CD4-positive, alpha-beta T cell treated with Interleukin-17A for 1 hour (primary cell): Measurements from ENCODE around the gene FARS2.

Experiments used
- DNase-seq: peaks from one replicate; pipeline ENCODE4 v3.0.0-alpha.2; 2020

Gene FARS2

DNA sequence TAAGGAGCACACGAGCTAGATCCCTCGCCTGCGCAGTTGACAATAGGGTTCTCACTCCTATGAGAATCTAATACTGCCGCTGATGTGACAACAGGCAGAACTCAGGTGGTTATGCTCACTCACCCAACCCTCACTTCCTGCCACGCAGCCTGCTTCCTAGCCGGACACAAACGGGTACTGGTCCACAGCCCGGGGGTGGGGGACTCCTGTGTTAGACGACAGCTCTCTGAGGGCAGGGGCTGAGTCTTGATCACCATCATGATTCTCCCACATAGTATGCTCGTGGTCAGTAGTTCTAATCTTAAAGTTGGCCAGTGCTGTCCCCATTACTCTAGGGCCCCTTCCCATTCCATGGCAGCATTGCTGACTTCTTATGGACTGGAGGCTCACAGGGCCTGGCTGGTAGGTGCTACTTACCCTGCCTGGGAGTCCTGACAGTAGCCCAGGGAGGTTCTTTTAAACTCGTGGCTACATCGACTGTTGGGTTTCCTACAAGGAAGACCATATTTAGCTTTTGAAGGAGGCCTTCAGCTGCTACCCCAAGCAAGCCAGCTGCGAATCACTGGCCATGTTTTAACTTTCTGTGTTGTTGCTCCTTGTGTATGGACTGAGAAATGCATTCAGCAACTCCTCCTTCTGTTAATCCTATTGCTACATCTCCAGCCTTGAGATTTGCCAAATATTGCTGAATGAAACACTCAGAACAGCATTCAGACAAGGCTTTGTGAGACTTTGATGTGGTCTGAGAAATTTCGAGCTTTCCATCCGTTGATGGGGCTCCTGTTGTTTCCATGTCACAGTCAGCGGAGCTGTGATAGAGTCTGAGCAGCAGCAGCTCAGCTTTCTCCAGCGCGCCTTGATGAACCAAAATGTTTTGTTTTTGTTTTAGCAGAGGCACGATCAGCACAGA lies 445.1 kb downstream of the FARS2 start:
- DNase-seq, result no peak

DNA sequence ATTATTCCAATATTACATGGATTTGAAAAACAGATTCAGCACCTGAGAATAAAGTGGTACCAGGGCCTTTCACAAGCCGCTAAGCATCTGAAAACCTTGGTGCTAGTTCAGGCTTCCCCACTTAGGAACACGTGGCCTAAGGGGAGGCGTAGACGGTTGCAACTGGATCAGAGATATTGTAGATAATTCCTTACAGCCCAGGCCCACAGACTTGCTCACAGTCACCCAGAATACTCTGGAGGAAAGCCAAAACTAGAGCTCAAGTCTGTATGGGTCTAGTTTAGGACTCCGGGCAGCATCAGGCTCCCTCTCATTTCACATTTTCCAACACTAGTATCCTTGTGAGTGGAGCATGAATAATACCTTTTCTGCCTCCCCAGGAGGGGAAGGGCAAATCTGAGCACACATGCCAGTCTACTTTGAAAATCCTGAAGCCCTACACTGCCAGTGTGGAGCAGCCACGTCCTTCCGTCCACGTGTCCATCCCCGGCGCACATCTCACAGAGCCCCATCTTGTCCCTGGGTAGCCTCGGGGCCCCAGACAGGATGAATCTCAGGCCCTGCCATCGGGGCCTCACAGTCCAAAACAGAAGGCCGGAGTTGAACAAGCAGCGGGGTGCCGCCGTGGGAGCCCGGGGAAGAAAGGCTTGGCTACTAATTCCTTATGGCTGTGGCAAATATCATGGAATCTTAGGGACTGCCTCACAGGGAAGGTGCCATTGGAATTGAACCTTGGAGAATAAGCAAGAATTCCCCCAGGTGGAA lies 446.1 kb downstream of the FARS2 start:
- no peak for DNase-seq

DNA sequence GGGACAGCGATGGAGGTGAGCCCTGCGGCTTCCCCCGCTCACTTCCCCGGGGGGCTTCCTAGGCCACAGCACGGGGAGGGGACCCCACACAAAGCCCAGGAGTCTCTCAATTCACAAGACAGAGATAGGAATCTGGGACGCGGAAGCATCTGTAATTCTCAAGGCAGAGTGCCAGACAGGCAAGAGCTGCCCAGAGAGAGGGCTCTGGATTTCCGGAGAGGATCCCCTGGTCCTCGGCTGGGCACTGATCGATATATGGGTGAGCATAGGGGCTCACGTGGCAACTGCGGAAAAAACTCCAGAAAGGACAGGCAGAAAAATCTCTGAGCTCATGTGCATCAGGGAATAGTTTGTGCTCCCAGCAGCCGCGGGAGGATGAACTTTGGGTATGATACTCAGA lies 449.2 kb downstream of the FARS2 start:
- no peak for DNase-seq

DNA sequence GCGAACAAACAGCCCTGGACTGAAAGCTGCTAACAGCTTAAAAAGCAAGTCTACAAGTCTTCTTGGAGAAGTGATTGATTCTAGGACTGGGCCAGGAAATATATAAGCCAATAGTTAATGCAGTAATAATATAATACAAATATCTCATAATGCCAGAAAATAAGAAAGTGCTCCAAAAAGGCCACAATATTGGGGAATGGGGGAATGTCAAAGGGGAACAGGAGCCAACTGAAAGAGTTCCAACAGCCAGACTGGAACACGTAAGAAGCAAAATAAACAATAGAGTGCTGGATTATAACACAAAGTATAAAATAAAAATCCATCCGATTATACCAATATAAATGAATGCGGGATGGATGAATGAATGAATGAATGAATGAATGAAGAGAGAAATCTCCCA lies 449.6 kb downstream of the FARS2 start:
- no peak for DNase-seq

DNA sequence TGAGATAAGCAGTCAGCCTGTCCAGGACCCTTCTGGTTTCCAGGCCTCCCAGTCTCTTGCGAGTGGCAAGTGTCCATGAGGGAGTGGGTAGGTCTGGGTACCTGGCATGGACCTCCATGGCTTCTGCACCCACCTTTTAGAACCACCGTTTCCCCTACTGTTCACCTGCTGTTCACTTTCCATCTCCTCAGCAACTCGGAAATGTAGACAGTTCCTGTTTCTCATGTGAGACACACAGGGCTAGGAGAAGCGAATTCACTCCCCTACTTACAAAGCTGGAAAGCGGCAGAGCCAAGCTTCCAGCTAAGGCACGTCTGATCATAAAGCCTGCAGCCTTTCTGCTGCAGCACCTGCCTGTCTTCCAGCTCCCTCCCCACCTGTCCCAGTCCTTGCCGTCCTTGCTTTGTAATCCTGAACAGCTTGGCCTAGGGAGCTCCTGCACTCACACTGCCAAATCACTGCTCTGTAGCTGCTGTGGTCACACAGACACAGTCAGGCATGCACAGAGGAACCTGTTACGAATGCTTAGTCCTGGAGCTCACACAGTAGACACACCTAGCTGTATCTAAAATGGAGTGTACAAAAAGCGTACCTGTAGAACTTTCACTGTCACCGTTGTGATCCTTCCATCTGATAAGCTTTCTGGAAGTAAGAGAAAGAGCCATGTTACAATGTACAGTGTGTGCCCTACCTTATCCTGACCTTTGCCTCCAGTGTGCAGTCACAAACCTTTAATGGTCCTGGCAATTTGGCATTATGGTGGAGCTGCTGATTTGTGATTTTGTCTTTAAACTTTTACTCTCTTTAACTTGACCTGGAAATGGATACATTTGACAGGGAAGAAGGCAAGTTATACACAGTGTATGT lies 451.3 kb downstream of the FARS2 start:
- DNase-seq, result no peak

DNA sequence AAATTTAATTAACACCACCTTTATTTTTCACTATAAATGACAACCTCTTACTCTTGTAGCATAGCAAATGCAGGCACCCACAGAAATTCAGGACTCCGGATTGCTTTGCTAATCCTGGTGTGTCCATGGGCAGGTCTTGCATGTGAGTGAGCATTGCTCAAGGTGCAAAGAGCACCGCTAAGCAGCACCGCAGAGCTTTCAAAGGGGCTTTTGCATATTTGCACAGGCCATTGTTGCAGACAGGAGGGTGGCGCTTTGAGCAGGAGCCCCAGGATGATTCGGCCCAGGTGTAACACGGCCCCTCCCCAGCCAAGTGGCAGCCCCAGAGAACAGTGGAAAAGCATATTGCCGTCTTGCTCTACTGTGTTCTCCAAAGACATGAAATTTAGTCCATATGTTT lies 452.2 kb downstream of the FARS2 start:
- DNase-seq, result no peak

DNA sequence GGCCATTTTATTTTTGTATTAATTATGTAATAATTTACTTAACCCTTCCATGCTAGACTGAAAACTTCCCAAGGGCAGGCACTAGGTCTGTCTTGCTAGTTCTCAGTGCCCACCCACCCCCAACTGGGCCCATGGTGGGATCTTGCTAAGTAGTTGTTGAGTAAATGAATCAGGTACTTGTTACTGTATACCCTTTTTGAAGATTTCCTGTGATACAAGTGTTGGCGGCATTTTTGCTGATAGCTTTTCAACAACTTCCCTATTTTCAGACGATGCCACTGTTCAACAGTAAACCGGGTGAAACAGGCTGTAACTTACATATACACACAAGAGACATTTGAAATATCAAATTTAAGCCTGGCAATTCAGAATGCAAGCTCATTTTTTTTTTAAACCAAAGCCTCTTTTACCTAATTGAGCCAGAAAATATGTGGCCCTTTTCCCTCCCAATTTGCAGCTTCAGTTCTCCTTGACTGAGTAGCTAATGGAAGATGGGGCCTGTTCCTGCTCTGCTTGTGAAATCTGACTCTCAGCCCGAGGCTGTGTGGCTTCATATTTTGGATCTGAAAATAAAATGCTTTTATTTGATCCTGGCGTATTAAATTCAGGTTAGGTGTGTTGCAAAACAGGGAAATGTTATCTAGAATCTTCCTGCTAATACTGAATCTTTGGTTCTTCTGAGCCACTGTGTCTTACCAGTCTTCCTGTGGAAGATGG lies 457.1 kb downstream of the FARS2 start:
- DNase-seq, result no peak

DNA sequence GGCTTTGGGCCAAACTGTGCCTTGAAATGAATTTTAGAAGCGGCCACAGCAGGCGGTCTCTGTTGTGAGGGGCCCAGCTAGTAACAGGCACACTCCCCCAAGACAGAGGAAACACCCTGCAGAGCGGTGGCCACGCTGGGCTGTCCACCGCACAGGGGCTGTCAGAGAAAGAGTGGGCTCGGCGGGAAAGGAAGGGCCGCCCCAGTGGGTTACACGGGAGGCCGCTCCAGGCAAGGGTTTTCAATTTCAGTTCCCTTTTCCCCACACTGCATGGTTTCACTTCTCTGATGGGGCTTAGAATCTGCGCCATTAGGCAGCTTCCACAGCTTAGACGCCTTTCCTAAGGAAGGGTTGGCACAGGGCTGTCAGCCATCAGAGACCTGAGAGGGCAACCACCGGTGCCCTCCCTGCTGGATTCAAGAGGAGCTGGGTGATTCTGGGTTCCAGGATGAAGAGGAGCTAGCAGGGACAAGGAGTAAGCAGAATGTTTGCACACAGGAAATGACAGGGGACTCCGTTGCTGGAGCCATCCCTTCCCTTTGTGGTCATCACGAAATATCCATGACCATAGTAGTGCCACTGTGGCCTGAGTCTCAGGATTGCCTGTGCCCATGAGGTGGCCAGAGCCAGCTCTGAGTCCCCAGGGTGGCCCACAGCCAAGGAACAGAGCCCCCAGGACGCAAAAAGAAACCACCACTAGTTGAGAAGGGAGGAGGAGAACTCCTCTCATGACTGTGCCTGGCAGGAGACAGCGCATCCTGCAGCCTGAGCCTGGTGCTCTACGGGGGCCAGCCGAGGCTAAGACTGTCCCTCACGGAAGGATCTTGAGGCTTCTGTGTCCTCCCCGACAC lies 462.8 kb downstream of the FARS2 start:
- DNase-seq, result peak; percentile 13

DNA sequence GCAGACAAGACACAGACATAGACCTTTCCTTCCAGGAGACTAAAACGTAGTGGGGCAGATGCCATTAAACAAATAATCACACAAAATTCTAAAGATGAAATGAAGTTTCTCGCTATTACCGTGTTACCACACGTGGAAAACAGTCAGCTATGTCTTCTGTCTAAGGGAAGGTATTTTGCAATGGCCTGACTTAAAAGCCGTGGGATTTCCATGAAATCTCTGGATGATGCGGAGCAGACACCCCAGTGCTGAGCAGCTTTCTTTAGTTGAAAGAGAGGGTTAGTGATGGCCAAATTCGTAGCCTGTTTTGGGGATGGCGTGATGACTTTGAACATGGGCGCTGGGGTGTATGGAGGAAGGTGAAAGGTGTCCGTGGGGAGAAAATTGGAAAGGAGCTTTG lies 463.6 kb downstream of the FARS2 start:
- no peak for DNase-seq

DNA sequence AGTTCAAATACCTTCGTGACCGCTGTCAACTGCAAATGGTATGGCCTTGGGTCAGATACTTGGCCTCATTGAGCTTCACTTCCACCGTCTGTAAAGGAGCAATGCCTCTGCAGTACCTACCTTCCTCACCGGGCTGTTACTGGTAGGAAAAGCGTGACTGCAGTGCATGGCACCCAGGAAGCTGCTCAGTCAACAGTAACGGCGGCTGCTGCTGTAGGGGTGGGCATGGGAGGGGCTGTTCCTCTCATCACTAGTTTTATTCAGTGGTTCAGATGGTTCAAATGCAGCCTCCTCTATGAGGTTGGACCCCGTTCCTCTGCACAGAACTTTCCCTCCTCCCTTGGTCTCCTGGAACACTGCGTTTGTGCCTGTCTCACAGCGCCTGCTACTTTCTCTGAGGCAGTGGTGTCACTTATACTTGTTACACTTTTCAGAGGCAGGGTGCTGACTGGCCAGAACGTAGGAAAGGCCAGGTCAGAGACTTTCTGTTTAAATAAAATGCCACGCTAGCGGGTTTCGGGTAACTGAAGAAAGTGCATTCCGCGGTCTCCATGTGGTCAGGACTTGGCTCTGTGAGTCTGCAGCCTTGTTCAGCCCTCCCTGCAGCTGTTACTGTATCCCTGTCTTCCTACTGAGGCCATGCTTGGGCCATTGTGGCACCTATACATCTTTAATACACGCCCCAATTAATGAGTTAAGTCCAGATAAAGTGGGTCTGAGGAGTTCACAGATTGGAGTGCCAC lies 465.8 kb downstream of the FARS2 start:
- DNase-seq, result no peak

DNA sequence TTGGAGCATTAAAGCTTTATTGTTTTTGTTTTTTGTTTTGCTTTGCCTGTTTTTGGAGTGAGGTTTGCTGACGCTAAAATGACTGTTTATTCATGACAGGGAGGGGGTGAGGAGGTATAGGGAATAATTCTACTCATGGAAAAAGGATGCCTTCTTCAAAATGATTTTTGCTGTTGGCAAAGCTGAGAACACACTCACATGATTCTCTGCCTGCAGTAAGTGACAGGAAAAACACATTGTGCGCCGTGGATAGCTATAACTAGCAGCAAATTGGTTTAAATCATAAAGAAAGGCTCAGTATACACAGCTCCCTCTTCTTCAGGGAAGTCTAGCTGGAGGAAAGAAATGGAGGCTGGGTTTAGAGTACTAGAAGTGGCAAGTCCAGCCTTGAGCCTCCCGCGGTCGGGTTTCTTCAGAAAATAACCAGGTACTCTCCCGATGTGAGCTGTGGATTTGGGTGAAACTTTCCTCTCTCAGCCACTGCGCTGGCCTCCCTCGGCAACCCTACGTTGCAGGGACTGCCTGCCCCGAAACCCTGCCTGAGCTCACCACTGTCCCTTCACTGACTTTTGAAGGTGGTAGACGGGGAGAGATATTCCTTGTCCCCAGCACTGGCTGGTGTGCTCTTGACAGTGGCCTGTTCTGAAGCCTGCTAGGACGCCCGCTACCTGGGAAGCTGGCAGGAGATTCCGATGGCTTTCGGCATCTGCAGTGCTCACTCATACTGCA lies 467.2 kb downstream of the FARS2 start:
- no peak for DNase-seq

DNA sequence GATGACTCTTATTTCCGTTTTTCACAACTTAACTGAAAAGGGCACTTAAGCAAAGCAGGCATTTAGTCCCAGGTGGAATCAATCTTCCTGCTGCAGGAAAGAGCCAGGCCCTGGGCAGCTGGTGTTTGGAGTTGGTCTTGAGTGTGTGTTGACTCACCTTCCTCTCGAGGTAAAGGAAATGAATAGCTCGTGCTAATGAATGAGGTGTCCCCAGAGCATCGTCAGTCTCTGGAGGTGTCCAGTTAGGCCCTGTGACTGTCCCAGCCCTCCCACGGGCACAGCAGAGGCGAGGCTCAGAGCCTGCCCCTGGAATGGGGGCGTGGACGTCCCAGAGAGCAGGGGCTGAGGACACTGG lies 467.7 kb downstream of the FARS2 start:
- no peak for DNase-seq

DNA sequence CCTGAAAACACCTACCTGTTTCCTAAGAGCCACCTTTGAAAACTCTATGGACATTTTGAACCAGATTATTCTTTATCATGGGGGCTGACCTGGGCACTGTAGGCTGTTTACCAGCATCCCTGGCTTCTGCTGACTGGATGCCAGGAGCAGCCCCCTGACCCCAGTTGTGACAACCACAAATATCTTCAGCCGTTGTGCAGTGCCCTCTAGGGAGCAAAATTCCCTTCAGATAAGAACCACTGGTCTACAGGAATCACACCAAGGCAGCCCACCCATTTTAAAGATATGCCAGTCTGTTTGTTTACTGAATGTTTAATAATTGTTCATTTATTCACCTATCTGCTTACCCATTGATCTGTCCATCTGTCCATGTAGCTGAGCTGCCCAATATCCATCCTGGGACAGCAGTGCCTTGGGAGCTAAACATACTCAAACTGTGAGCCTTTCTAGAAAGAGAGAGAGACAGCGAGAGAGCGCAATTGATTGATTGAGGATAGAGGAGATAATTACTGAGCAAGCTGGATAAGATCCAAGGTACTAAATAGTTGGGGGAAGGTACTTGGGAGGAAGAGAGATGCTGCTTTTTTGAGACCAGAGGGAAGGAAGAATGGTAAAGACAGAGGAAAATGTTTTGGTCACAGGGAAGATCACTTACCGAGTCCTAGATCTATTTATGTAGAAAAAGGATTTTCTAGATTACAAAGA lies 468.7 kb downstream of the FARS2 start:
- no peak for DNase-seq

DNA sequence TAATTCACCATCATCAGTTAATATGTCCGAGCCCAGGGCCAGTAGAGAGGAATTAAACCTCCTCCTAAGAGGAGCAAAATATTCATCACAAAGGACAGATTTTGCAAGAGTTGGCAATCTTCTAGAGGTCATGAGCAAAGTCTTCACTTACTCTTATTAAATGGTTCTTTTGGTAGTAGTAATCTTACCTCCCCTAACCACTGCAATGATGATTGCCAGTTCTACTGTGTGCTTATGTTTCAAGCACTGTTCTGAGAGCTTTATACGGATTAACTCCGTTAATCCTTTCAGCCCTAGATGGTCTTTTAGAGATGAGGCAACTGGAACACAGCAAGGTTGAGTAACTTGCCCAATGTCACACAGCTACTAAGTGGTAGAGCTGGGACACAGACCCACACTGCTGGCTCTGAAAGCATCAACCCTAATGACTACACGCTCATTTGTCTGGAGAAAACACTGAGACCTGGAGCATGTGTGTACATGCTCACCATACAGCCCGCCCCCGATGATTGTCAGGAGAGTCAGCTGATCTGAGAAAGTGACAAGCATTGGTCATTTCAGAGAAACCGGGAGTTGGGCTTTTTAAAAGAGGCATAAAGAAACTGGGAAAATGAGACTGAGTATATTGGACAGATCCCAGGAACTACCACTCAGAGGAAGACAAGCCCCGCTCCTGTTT lies 469.4 kb downstream of the FARS2 start:
- DNase-seq, result no peak

DNA sequence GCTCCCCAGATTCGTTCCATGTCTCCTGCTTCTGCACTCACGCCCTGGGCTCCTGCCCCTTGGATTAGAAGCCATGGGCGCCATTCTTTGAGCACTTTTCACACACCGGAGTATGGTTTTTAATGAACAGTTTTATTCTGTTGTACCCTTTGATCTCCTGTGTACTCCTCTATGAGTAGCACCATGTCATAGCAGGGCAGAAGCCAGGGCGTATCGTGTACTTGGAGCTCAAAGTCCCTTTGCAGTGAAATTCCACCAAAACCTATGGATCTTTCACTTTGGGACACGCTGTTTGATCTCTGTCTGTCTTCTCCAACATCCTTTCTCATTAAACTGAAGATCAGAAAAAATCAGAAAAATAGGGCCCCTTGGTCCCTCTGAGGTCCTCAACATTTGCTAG lies 470.1 kb downstream of the FARS2 start:
- DNase-seq, result no peak

DNA sequence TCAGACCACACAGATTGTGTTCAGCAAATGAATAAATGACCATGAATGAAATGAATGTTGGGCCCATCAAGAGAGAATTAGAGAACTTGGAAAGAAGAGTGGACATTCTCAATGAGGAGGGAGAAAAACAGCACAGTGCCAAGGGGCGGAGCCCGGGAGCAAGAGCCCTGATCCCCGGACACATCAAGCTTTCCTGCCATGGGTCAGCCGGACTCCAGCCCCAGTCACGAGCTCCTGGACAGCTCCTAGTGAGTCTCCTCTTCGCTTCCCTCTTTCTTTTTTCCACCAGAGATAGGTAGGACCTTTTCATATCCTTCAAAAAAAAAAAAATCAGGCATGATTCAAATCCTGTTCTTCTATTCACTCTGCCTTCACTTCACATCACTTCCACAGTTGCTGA lies 471.2 kb downstream of the FARS2 start:
- DNase-seq, result no peak

DNA sequence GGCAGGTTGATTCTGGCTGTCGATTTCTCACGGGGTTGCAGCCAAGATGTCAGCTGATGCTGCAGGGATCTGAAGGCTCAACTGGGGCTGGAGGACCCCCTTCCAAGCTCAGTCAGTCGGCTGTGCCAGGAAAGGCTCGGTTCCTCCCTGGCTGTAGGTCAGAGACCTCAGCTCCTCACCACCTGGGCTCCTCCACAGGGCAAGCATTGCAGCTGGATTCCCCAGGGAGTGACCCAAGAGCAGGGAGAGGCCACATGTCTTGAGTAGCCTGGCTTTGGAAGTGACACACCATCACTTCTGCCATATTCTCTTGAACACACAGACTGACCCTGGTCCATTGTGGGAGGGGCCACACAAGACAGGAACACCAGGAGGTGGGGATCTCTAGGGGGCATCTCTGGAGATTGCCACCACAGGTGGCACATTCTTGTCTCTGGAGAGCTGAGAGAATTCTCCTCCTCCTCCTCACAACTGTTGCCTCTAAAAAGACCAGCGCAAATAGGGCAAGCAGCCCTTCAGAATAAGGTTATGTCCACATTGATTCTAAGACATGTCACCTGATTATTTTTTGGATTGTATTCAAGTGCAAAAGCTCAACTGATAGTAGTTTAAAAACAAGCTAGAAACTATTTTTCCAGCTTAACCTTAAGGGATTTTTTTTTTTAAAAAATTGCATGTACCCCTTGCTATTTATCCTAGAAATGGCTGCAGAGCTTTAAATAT lies 474.9 kb downstream of the FARS2 start:
- DNase-seq, result no peak

DNA sequence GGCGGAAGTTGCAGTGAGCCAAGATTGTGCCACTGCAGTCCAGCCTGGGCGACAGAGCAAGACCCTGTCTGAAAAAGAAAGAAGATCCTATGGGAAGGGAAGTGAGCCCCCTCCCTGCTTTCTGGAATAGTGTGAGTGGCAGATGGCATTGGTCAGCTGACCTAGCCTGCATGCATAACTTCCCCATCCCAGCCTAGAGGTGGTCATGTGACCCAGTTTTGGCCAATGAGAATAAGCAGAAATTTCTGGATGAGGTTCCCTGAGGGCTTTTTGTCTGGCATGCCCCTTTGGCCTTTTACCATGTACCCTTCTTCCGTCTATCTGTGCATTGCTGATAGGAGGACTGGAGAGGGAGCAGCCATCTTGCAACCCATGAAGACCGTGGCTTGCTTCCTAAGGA lies 476.1 kb downstream of the FARS2 start:
- DNase-seq, result no peak
